H1 (cell line): ENCODE results near the gene NR2F2. TPM values are rescaled to one million over a fixed set of nuclear protein-coding genes. Genes with fewer than 3 reads are reported as not detected.

Experiments used
- BACH1 ChIP-seq: IDR thresholded peaks from 2 replicates; pipeline ENCODE4 v1.6.1; 2012; ENCODE audit warnings: low read length, improper control_type of control experiment
- CBX8 ChIP-seq: fragments of 300-800, 300-1000 bp; sonication (generic); IDR thresholded peaks from 2 replicates; pipeline ENCODE4 v1.7.1; 2016; ENCODE audit warnings: low read depth, low read length, borderline replicate concordance
- CREB1 ChIP-seq: IDR thresholded peaks from 2 replicates; pipeline ENCODE4 v1.6.1; 2012; ENCODE audit warnings: inconsistent platforms
- EGR1 ChIP-seq: IDR thresholded peaks from 2 replicates; pipeline ENCODE4 v1.6.1; 2011; ENCODE audit warnings: low read depth, low read length, borderline replicate concordance
- JUND ChIP-seq: IDR thresholded peaks from 2 replicates; pipeline ENCODE4 v1.6.1; 2011; ENCODE audit warnings: mild to moderate bottlenecking, improper control_type of control experiment, low read length
- MAFK ChIP-seq: IDR thresholded peaks from 2 replicates; pipeline ENCODE4 v1.6.1; 2012; ENCODE audit warnings: low read depth, mild to moderate bottlenecking, improper control_type of control experiment, low read length
- MAX ChIP-seq: IDR thresholded peaks from 2 replicates; pipeline ENCODE4 v1.6.1; 2012; ENCODE audit warnings: inconsistent platforms
- RAD21 ChIP-seq, 2 experiments: IDR thresholded peaks in 1 of 2; conservative IDR thresholded peaks in 1 of 2; 2 replicates each; pipeline ENCODE4 v1.6.1; 2011; ENCODE audit warnings: low read depth in 2 of 2, low read length in 2 of 2, improper control_type of control experiment in 1 of 2, inconsistent platforms in 1 of 2, mild to moderate bottlenecking in 1 of 2, moderate library complexity in 1 of 2
- RNF2 ChIP-seq: fragments of 200-900, 300-1000 bp; sonication (generic); IDR thresholded peaks from 2 replicates; pipeline ENCODE4 v1.7.1; 2016; ENCODE audit warnings: borderline replicate concordance, low read depth, mild to moderate bottlenecking, antibody characterized with exemption, low read length; ENCODE audit not compliant: poor library complexity, severe bottlenecking; ENCODE audit errors: missing control alignments
- SP2 ChIP-seq: IDR thresholded peaks from 2 replicates; pipeline ENCODE4 v1.6.1; 2012; ENCODE audit warnings: mild to moderate bottlenecking, low read length, inconsistent platforms
- YY1 ChIP-seq: IDR thresholded peaks from 2 replicates; pipeline ENCODE4 v1.6.1; 2011; ENCODE audit warnings: low read depth, mild to moderate bottlenecking, low read length
- polyA plus RNA-seq, 7 experiments: library from polyadenylated mRNA; depleted of rRNA in 3 of 7; stranded (reverse) in 5 of 7; unstranded in 2 of 7; fragments of >200 nt in 5 of 7; fragments of 200-250 nt in 2 of 7; gene quantifications; 1 replicate in 5 of 7; 2 replicates in 1 of 7; 4 replicates in 1 of 7; pipeline versions ENCODE4 v1.2.1 to v1.2.3, GENCODE V29; 2011 to 2013; ENCODE audit warnings: missing spikeins in 2 of 7, mixed read lengths in 2 of 7
- total RNA-seq: library from RNA; stranded (reverse); fragmentation: NEBNext Ultra II Directional; extraction: Animal tissue kit (Norgen Biotek cat#: 25700); gene quantifications from 2 replicates; pipeline ENCODE4 v1.2.1, GENCODE V29; 2021

The NR2F2 gene
- total and polyA plus RNA-seq, 2 of the 8 experiments (the other 6 are each of a cell fraction or from before 2014, with no cell fraction given), result 0.03 TPM; not detected in 1

- no peak for TF ChIP-seq YY1
- no peak for TF ChIP-seq JUND
- no peak; the same call in 1 of the 2 replicates for TF ChIP-seq EGR1
- TF ChIP-seq MAX, result no peak
- TF ChIP-seq MAFK, result no peak
- TF ChIP-seq CBX8, result no peak
- no peak for TF ChIP-seq SP2
- TF ChIP-seq BACH1, result no peak
- TF ChIP-seq CREB1, result 0 out of 2 replicates have a peak, but pooled peaks have one; percentile 4
- peak; percentile 93 for TF ChIP-seq RNF2
- peak; percentile 1 to 7; a peak in 1 of 4 replicates for TF ChIP-seq RAD21 (IDR thresholded peaks at IDR 0.05 in 1 of 2, conservative IDR thresholded peaks at IDR 0.05 in 1 of 2; ENCODE audit: low read depth in 2 of 2, low read length in 2 of 2)
Observed at GRCh38 chr15:96322536-96323318, 7.8 kb upstream of the NR2F2 start (continued).
